HepG2 (cell line): ENCODE measurements around the gene TMEM107. TPM values are rescaled to one million over a fixed set of nuclear protein-coding genes. Genes with fewer than 3 reads are reported as not detected.

Source experiments
- AGO2 ChIP-seq: fragments of 200-400 bp; formaldehyde crosslinking; optimal IDR thresholded peaks from 2 replicates; pipeline ENCODE3; 2017; ENCODE audit warnings: mild to moderate bottlenecking, low read depth, low read length, moderate library complexity
- CC2D1A ChIP-seq: sonication (generic); formaldehyde crosslinking; IDR thresholded peaks from 2 replicates; pipeline ENCODE4 v1.8.1; 2023; ENCODE audit warnings: mild to moderate bottlenecking, missing genetic modification reagents
- CHD2 ChIP-seq: IDR thresholded peaks from 2 replicates; pipeline ENCODE4 v1.6.1; 2011; ENCODE audit warnings: low read depth, low read length, improper control_type of control experiment
- EP300 ChIP-seq, 3 experiments: sonication (generic) in 1 of 3; formaldehyde crosslinking in 1 of 3; IDR thresholded peaks; 2 replicates each; pipeline versions ENCODE4 v1.5.1 to v1.6.1; 2011 to 2020; ENCODE audit warnings: low read depth in 2 of 3, low read length in 2 of 3, borderline replicate concordance in 1 of 3, improper control_type of control experiment in 1 of 3, mild to moderate bottlenecking in 1 of 3, missing genetic modification reagents in 1 of 3, moderate library complexity in 1 of 3
- GLI4 ChIP-seq: sonication (generic); formaldehyde crosslinking; IDR thresholded peaks from 2 replicates; pipeline ENCODE4 v1.5.1; 2020; ENCODE audit warnings: missing genetic modification reagents, mild to moderate bottlenecking, moderate library complexity, borderline replicate concordance
- HDAC2 ChIP-seq: sonication (generic); formaldehyde crosslinking; IDR thresholded peaks from 2 replicates; pipeline ENCODE4 v1.4.0; 2020; ENCODE audit warnings: missing genetic modification reagents
- NFYC ChIP-seq: IDR thresholded peaks from 2 replicates; pipeline ENCODE4 v1.6.1; 2016; ENCODE audit warnings: missing genetic modification reagents, missing compliant biosample characterization
- PHF20 ChIP-seq: sonication (generic); formaldehyde crosslinking; IDR thresholded peaks from 2 replicates; pipeline ENCODE4 v1.5.0; 2020; ENCODE audit warnings: mild to moderate bottlenecking, missing genetic modification reagents
- SRSF1 ChIP-seq: fragments of 200-400 bp; formaldehyde crosslinking; optimal IDR thresholded peaks from 2 replicates; pipeline ENCODE3; 2017; ENCODE audit warnings: mild to moderate bottlenecking, low read depth, low read length, moderate library complexity
- SRSF4 ChIP-seq: fragments of 200-400 bp; formaldehyde crosslinking; IDR thresholded peaks from one replicate; pipeline ENCODE4 v1.6.1; 2018; ENCODE audit warnings: mild to moderate bottlenecking, low read depth, low read length, moderate library complexity; ENCODE audit not compliant: poor library complexity, severe bottlenecking
- ZFP36 ChIP-seq: fragments of 150-350 bp; IDR thresholded peaks from 2 replicates; pipeline ENCODE4 v1.6.1; 2018; ENCODE audit warnings: borderline replicate concordance, low read length, low read depth; ENCODE audit not compliant: partially characterized antibody
- ZFP36L2 ChIP-seq: sonication (generic); formaldehyde crosslinking; IDR thresholded peaks from 2 replicates; pipeline ENCODE4 v1.4.0; 2020; ENCODE audit warnings: missing genetic modification reagents
- ZFP41 ChIP-seq: sonication (generic); formaldehyde crosslinking; IDR thresholded peaks from 2 replicates; pipeline ENCODE4 v1.4.0; 2020; ENCODE audit warnings: mild to moderate bottlenecking, missing genetic modification reagents, borderline replicate concordance
- ZNF180 ChIP-seq: sonication (generic); formaldehyde crosslinking; IDR thresholded peaks from 2 replicates; pipeline ENCODE4 v1.4.0; 2020; ENCODE audit warnings: low read depth, missing genetic modification reagents, borderline replicate concordance
- ZNF432 ChIP-seq: sonication (generic); formaldehyde crosslinking; IDR thresholded peaks from 2 replicates; pipeline ENCODE4 v1.5.0; 2020; ENCODE audit warnings: missing genetic modification reagents, mild to moderate bottlenecking, borderline replicate concordance
- ZNF543 ChIP-seq: sonication (generic); formaldehyde crosslinking; IDR thresholded peaks from 2 replicates; pipeline ENCODE4 v1.4.0; 2020; ENCODE audit warnings: mild to moderate bottlenecking, missing genetic modification reagents
- ZNF569 ChIP-seq: sonication (generic); formaldehyde crosslinking; IDR thresholded peaks from 2 replicates; pipeline ENCODE4 v1.5.0; 2020; ENCODE audit warnings: mild to moderate bottlenecking, missing genetic modification reagents, moderate library complexity, borderline replicate concordance
- ZNF605 ChIP-seq: sonication (generic); formaldehyde crosslinking; IDR thresholded peaks from 2 replicates; pipeline ENCODE4 v1.8.0; 2022; ENCODE audit warnings: mild to moderate bottlenecking, missing genetic modification reagents
- ZNF746 ChIP-seq: sonication (generic); formaldehyde crosslinking; IDR thresholded peaks from 2 replicates; pipeline ENCODE4 v1.8.0; 2022; ENCODE audit warnings: mild to moderate bottlenecking, missing genetic modification reagents
- ZNF768 ChIP-seq: sonication (generic); formaldehyde crosslinking; IDR thresholded peaks from 2 replicates; pipeline ENCODE4 v1.4.0; 2020; ENCODE audit warnings: missing genetic modification reagents
- ZNF777 ChIP-seq: sonication (generic); formaldehyde crosslinking; IDR thresholded peaks from 2 replicates; pipeline ENCODE4 v1.4.0; 2020; ENCODE audit warnings: missing genetic modification reagents
- polyA plus RNA-seq, 8 experiments: library from polyadenylated mRNA; depleted of rRNA in 3 of 8; stranded (reverse) in 7 of 8; unstranded in 1 of 8; fragments of >200 nt; fragmentation: Illumina TruSeq in 4 of 8; extraction: Trizol in 4 of 8; gene quantifications; 2 replicates each; pipeline versions ENCODE4 v1.2.1 to v1.2.3, GENCODE V29; 2011 to 2016; ENCODE audit warnings: low read depth in 4 of 8, missing spikeins in 1 of 8, mixed read lengths in 1 of 8; ENCODE audit not compliant: insufficient read depth in 1 of 8
- total RNA-seq, 5 experiments: library from RNA; depleted of rRNA; stranded (reverse); fragments of >200 nt; fragmentation: Illumina TruSeq; extraction: Trizol; gene quantifications; 2 replicates each; pipeline ENCODE4 v1.2.3, GENCODE V29; 2016; ENCODE audit warnings: low read depth in 1 of 5
- TF ChIP-seq, protein P1 (sequence below): sonication (generic); formaldehyde crosslinking; IDR thresholded peaks from 2 replicates; pipeline ENCODE4 v1.4.0; 2020; ENCODE audit warnings: missing genetic modification reagents, borderline replicate concordance
- TF ChIP-seq, protein P2 (sequence below): sonication (generic); formaldehyde crosslinking; IDR thresholded peaks from 2 replicates; pipeline ENCODE4 v1.4.0; 2020; ENCODE audit warnings: mild to moderate bottlenecking, missing genetic modification reagents

Gene TMEM107
- total and polyA plus RNA-seq, 2 of the 13 experiments (the other 11 are each of a cell fraction or from before 2014, with no cell fraction given), result 7.2 to 15.3 TPM

DNA sequence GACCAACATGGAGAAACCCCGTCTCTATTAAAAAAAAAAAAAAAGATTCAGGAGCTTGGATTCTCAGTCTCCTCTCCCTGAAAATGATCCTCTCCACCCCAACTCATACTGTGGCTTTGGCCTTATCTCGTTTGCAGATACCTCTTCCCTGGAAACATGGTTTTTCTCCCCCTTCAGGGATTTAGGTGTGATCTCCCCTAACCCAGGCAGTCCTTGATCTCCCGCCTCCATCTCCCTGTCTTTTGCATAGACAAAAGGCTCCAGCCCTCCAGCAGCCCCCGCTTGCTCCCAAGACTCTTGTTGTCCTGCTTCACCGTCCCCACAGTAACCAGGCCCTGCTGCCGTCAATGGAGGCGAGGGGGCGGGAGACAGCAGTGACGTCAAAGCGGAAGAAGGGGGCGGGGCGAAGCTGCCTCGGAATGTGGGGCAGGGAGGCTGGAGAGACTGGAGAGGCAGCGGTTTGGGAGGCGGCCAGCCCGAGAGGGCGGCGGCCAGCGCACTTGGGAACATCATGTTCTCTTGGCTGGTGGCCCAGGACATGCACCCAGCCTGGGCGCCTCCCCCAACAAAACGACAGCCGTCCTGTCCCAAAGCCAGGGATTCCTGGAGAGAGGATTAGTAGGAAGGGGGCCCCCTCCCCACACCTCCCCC, 22.1 kb downstream of the TMEM107 start (continued):
- TF ChIP-seq ZNF432 (CRISPR knock-in tag) (no peak), ZFP36L2 (no peak), SRSF1 (no peak), ZNF746 (CRISPR knock-in tag) (no peak), ZNF543 (CRISPR knock-in tag) (no peak), ZNF768 (peak; percentile 39; the same call in 1 of the 2 replicates), ZFP36 (no peak), NFYC (peak; percentile 37; the same call in 1 of the 2 replicates), ZNF569 (CRISPR knock-in tag) (no peak), HDAC2 (CRISPR knock-in tag) (peak; percentile 2; the same call in 1 of the 2 replicates), AGO2 (no peak), SRSF4 (no peak), ZNF777 (no peak), GLI4 (CRISPR knock-in tag) (no peak), ZFP41 (no peak), CHD2 (0 out of 2 replicates have a peak, but pooled peaks have one; percentile 10), ZNF180 (CRISPR knock-in tag) (no peak), CC2D1A (CRISPR knock-in tag) (no peak), EP300 (IDR thresholded peaks at IDR 0.05; ENCODE audit: low read depth in 2 of 2, low read length in 2 of 2) (no peak), EP300 (CRISPR knock-in tag; IDR thresholded peaks at IDR 0.05; ENCODE audit: borderline replicate concordance) (no peak), PHF20 (CRISPR knock-in tag) (0 out of 2 replicates have a peak, but pooled peaks have one; percentile 7), ZNF605 (no peak)
- TF ChIP-seq, protein P1, sequence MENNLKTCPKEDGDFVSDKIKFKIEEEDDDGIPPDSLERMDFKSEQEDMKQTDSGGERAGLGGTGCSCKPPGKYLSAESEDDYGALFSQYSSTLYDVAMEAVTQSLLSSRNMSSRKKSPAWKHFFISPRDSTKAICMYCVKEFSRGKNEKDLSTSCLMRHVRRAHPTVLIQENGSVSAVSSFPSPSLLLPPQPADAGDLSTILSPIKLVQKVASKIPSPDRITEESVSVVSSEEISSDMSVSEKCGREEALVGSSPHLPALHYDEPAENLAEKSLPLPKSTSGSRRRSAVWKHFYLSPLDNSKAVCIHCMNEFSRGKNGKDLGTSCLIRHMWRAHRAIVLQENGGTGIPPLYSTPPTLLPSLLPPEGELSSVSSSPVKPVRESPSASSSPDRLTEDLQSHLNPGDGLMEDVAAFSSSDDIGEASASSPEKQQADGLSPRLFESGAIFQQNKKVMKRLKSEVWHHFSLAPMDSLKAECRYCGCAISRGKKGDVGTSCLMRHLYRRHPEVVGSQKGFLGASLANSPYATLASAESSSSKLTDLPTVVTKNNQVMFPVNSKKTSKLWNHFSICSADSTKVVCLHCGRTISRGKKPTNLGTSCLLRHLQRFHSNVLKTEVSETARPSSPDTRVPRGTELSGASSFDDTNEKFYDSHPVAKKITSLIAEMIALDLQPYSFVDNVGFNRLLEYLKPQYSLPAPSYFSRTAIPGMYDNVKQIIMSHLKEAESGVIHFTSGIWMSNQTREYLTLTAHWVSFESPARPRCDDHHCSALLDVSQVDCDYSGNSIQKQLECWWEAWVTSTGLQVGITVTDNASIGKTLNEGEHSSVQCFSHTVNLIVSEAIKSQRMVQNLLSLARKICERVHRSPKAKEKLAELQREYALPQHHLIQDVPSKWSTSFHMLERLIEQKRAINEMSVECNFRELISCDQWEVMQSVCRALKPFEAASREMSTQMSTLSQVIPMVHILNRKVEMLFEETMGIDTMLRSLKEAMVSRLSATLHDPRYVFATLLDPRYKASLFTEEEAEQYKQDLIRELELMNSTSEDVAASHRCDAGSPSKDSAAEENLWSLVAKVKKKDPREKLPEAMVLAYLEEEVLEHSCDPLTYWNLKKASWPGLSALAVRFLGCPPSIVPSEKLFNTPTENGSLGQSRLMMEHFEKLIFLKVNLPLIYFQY, result no peak
- TF ChIP-seq, protein P2, sequence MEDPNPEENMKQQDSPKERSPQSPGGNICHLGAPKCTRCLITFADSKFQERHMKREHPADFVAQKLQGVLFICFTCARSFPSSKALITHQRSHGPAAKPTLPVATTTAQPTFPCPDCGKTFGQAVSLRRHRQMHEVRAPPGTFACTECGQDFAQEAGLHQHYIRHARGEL (CRISPR knock-in tag), result no peak
